ENCODE data around the gene C4orf54. TPM values are rescaled to one million over a fixed set of nuclear protein-coding genes. Genes with fewer than 3 reads are reported as not detected.
A peak's percentile ranks its signal among the peaks of the same experiment; 100 is the strongest.

C4orf54 gene
- total and polyA plus RNA-seq, 2 of the 8 experiments (the other 6 are each of a cell fraction or from before 2014, with no cell fraction given): not detected

DNA sequence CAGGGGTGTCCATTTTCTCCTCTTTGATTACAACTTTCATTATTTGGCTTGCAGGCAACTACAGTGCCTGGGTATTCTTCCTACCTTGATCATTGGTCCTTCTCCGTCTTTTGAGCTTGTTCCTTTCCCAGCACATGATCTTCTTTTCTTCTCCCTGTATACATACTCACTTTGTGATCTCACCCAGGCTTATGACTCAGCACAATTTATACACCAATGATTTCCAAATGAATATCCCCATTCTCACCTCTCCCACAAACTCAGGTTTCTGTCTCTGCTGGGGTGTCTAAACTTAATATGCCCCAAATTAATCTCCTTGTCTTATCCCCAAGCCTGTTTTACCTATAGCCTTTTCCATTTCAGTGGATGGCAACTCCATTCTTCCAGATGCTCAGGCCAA, 19.5 kb upstream of the C4orf54 start:
- Histone ChIP-seq H3K9ac (replicated peaks in 1 of 4; ENCODE audit: extremely low read depth in 1 of 4, low read depth in 3 of 4, low read length in 3 of 4) (no peak overlapping the region), H2BK12ac (ENCODE audit: low read depth, low read length) (no peak overlapping the region), H2BK20ac (ENCODE audit: low read length) (no peak overlapping the region), H3K4me3 (ENCODE audit: extremely low read depth in 1 of 4, insufficient read depth in 2 of 4, low read depth in 3 of 4, low read length in 4 of 4) (no peak overlapping the region), H3K23me2 (ENCODE audit: low read depth, low read length) (no peaks in the 10 kb centered on the region), H3K14ac (ENCODE audit: insufficient read length) (no peak overlapping the region), H4K20me1 (replicated peaks in 1 of 2; ENCODE audit: control insufficient read depth in 1 of 2, insufficient read depth in 2 of 2, low read length in 2 of 2) (no peaks in the 10 kb centered on the region), H2BK5ac (ENCODE audit: low read depth, low read length) (no peak overlapping the region), H3K79me1 (ENCODE audit: low read depth, low read length) (no peaks in the 10 kb centered on the region), H3K23ac (ENCODE audit: insufficient read length) (no peak overlapping the region), H2BK15ac (ENCODE audit: low read length) (no peak overlapping the region), H2AFZ (ENCODE audit: low read length) (0 out of 2 replicates have a peak overlapping the region, but pooled peaks have one; percentile 29), H4K8ac (ENCODE audit: extremely low read depth, insufficient read depth, low read length) (no peak overlapping the region), H3K4me1 (replicated peaks in 1 of 4; ENCODE audit: control insufficient read depth in 3 of 4, insufficient read depth in 4 of 4, low read length in 3 of 4) (no peaks in the 10 kb centered on the region), H3K79me2 (ENCODE audit: control insufficient read depth in 1 of 2, insufficient read depth in 2 of 2, low read length in 2 of 2) (no peaks in the 10 kb centered on the region), H3K27ac (ENCODE audit: low read depth, low read length) (no peak overlapping the region), H4K5ac (ENCODE audit: insufficient read length, low read depth, low read length) (no peak overlapping the region), H2BK120ac (replicated peaks; ENCODE audit: low read depth, low read length) (no peak overlapping the region), H3K27me3 (replicated peaks in 1 of 4; ENCODE audit: control insufficient read depth in 3 of 4, extremely low read depth in 1 of 4, insufficient read depth in 3 of 4, low read length in 3 of 4) (no peaks in the 10 kb centered on the region), H3K18ac (ENCODE audit: extremely low read depth, low read length) (no peak overlapping the region), H3K56ac (replicated peaks; ENCODE audit: insufficient read length, low read depth, low read length) (no peak overlapping the region), H3K4ac (replicated peaks; ENCODE audit: insufficient read length, low read depth, low read length) (no peak overlapping the region), H3K9me3 (ENCODE audit: insufficient read depth in 2 of 2, low read depth in 1 of 2, low read length in 1 of 2) (no peaks in the 10 kb centered on the region), H2AK5ac (ENCODE audit: low read depth, low read length) (no peak overlapping the region), H3K36me3 (ENCODE audit: control insufficient read depth in 2 of 4, insufficient read depth in 4 of 4, low read length in 3 of 4) (no peaks in the 10 kb centered on the region), H3K4me2 (ENCODE audit: insufficient read depth in 1 of 2, low read depth in 2 of 2, low read length in 2 of 2) (no peak overlapping the region), H4K91ac (replicated peaks; ENCODE audit: insufficient read length, low read length) (no peak overlapping the region)
- FAIRE-seq (no peak), DNase-seq (ENCODE audit: low read depth in 1 of 2, low spot score in 2 of 2) (no peak)
- ChIA-PET POLR2A (ENCODE audit: partially characterized antibody) (no interaction called here), CTCF (ENCODE audit: partially characterized antibody) (interaction anchor here (0.7 kb wide), 1 partner anchor 30 kb away, joined by 3 read pairs; no protein-coding TSS in a partner anchor)
- WGBS, 2 experiments (ENCODE audit: extremely low coverage in 1 of 2, insufficient coverage in 1 of 2, insufficient read length in 1 of 2, insufficient replicate concordance in 2 of 2, low coverage in 1 of 2, low lambda C conversion rate in 2 of 2, missing lambda C conversion rate in 1 of 2): 80% methylated on average over 1 of the region's 1 CpG; no CpG with 5 or more reads in 1 of the 2 experiments
- TF ChIP-seq RBBP5 (IDR thresholded peaks at IDR 0.05; ENCODE audit: borderline replicate concordance, low read depth, low read length): no peak
- TF ChIP-seq BACH1 (IDR thresholded peaks at IDR 0.05; ENCODE audit: low read length): peak; percentile 53; the same call in 1 of the 2 replicates
- TF ChIP-seq POLR2A (IDR thresholded peaks at IDR 0.05; ENCODE audit: control extremely low read depth in 1 of 2, low read depth in 2 of 2, low read length in 2 of 2): no peak
- TF ChIP-seq CBX8 (IDR thresholded peaks at IDR 0.05; ENCODE audit: borderline replicate concordance, low read depth, low read length): no peak
